HG03558 (cell line): ENCODE measurements around the gene ZFYVE16.
"Not testable (repeated sequence)": the region's sequence is repeated elsewhere in the genome, so short reads cannot be mapped to it uniquely, and the experiment has no call there.

Experiments
- ATAC-seq: cut with Tn5 transposase; IDR thresholded peaks from one replicate; pipeline ENCODE4 v1.9.1; 2021; ENCODE audit warnings: moderate number of reproducible peaks; ENCODE audit not compliant: unreplicated experiment; ENCODE audit errors: extremely low read depth

Gene ZFYVE16

DNA sequence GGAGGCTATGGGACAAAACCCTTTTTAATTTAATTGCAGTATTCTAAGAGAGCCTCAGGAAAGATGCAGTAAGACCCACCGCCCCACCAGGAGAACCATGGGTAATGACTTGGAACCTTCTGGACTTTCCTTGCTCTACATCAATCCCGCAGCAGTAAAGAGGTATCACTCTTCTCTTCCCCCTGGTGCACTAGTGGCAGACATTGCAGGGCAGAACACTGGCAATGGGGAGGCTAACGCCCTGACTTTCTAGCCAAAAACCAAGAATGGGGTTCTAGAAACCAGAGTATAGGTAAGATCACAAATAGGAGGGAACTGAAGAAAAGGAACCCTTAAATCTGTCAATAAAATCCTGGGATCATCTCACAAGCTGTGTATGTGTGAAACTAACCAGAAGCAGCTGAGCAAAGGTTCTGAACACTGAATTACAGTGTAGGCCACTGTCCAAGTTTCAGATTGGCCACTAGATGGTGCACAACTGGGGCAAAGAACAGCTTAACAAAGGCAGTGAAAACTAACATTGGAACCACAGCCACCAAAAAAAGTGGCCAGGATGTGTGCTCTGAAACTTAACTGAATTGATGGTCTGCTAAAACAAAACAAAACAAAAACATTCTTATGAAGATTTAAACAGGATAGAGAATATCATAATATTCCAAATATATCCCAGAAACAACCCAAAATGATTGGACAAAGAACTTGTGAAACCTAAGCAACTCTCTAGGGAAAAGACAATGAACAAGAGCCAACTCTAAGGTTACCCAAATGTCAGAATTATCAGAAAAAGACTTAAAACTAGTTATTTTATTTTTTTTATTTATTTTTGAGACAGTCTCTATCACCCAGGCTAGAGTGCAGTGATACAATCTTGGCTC lies 73.4 kb downstream of the ZFYVE16 start:
- no peak for ATAC-seq

DNA sequence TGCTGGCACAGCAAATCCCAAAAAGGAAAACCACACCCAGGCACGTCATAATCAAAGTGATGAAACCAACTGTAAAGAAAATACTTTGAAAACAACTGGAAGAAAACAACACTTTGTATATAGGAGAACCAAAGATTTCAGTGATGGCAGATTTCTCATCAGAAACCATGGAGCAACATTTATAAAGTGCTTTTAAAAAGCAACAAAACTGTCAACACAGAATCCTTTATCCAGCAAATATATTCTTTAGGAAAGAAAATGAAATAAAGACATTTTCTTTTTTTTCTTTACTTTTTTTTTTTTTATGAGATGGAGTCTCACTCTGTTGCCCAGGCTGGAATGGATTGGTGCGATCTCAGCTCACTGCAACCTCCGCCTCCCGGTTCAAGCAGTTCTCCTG lies 74.7 kb downstream of the ZFYVE16 start:
- ATAC-seq = no peak

DNA sequence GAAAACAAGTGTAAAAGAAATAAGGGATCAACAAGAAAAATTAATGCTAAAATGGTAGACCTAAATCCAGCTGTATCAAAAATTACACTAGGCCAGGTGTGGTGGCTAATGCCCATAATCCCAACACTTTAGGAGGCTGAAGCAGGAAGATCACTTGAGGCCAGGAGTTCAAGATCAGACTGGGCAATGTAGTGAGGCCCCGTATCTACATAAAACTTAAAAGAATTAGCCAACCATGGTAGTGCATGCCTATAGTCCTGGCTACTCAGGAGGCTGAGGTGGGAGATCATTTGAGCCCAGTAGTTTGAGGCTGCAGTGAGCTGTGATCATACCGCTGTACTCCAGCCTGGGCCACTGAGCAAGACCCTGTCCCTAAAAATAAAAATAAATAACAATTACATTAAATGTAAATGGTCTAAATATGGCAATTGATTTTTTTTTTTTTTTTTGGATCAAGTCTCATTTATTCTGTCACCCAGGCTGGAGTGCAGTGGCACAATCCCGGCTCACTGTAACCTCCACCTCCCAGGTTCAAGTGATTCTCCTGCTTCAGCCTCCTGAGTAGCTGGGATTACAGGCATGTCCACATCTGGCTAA lies 75.9 kb downstream of the ZFYVE16 start:
- no peak for ATAC-seq

DNA sequence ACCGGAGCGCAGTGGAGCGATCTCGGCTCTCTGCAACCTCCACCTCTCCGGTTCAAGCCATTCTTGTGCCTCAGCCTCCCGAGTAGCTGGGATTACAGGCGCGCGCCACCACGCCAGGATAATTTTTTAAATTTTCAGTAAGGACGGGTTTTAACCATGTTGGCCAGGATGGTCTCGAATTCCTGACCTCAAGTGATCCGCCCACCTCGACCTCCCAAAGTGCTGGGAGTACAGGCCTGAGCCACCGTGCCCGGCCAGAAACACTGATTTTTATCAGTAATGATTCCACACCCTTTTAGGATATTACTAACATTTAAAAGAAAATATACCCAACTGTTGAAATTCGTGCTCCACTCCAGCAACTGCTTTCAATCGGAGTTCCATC lies 79.6 kb downstream of the ZFYVE16 start:
- ATAC-seq = no peak

DNA sequence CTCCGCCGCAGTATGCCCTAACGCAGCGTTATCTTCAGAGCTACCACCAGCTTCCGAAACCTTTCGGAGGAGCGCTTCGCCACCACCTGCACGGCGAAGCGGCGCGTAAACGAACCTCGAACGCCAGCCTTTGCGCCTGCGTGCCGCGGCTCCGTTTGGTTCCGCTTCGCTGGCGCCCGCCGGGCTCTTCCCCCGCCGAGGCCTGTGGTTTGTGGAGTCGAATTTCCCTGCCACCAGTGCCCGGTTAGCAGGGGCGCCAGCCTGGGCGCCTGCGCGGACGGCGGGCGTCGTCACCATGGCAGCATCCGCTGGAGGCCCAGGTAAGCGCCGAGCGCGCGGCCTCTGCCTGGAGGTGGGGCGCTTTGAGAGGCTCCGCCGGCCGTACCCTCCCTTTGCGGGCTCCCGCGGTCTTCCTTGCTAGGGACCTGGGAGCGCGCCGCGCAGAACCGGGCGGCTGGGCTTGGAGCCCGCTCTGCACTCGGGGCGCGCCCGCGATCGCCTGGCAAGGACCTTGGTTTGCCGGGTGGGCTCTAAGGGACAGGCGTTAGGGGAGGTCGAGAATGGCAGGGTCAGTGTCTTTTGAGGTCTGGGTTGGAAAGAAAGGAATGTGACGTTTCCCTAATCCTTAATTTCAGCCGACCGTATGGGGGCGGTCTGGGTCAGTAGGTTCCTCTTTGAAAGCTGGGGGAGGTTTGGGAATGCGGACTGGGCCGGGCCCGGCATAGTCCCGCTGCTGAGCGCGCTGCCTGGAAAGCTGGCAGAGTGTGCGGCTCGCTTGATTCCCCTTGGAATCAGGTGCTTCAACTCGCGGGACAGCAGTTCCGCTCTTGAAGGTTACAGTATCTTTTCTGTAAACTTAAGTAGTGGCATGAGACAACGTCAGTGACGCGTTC lies 80.2 kb downstream of the ZFYVE16 start, which contains the start of gene FAM151B:
Gene FAM151B, plus strand, starts transcription at position 272 of the 893 bp plus-strand sequence. Its CDS starts 24 bp downstream, at position 296.
- ATAC-seq = peak; percentile 80

DNA sequence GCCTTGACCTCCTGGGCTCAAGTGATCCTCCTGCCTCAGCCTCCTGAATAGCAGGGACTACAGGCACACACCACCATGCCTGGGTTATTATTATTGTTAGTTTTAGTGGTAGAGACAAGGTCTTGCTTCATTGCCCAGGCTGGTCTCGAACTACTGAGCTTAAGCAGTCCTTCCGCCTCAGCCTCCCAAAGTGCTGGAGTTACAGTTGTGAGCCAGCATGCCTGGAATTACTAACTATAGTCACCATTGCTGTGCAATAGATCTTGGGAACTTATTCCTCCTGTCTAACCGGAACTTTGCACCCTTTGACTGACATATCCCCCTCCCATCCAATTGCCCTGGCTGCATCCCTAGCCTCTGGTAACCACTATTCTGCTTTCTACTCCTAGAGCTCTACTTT lies 83.4 kb downstream of the ZFYVE16 start:
- no peak for ATAC-seq

DNA sequence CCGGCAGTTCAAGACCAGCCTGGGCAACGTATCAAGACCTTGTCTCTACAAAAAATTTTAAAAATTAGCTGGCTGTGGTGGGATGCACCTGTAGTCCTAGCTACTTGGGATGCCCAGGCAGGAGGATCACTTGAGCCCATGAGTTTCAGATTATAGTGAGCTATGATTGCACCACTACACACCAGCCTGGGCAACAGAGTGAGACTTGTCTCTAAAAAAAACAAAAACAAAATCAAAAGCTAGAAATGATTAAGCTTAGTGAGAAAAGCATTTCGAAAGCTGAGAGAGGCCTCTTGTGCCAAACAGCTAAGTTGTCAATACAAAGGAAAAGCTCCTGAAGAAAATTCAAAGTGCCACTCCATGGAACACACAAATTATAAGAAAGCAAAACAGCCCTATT lies 84.9 kb downstream of the ZFYVE16 start:
- no peak for ATAC-seq

DNA sequence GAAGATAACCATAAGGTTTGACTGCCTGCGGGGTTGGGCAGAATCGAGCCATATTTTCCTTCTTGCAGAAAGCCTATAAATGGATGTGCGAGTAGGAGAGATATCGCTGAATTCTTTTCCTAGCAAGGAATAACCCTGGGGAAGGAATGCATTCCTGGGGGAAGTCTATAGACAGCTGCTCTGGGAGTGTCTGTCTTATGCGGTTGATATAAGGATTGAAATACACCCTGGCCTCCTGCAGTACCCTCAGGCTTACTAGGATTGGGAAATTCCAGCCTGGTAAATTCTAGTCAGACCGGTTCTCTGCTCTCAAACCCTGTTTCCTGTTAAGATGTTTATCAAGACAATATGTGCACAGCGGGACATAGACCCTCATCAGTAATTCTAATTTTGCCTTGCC lies 85.6 kb downstream of the ZFYVE16 start:
- ATAC-seq = not testable (repeated sequence)

DNA sequence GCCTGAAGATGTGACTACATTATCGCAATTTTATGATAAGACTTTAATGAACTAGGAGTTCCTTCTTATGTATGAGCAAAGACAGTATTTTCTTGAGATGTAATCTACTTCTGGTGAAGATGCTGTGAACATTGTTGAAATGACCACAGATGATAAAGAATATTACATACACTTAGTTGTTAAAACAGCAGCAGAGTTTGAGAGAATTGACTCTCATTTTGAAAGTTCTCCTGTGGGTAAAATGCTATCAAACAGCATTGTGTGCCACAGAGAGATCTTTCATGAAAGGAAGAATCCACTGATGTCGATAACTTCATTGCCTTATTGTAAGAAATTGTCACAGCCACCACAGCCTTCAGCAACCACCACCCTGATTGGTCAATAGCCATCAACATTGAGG lies 88.0 kb downstream of the ZFYVE16 start:
- ATAC-seq = no peak

DNA sequence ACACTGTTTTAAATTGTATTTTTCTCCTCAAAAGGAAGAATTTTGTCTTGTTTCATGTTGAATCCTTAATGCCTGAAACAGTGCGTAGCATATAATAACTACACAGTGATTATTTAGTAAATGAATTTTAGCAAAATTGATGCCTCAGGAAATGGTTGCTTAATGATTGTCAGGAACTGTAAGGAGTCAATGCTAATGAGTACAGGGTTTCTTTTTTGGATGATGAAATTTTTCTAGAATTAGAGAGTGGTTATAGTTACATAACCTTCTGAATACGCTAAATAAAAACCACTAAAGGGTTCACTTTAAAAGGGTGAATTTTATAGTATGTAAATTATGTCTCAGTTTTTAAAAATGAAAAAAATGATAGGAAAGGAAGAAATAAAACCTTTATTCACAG lies 94.9 kb downstream of the ZFYVE16 start:
- ATAC-seq = no peak

DNA sequence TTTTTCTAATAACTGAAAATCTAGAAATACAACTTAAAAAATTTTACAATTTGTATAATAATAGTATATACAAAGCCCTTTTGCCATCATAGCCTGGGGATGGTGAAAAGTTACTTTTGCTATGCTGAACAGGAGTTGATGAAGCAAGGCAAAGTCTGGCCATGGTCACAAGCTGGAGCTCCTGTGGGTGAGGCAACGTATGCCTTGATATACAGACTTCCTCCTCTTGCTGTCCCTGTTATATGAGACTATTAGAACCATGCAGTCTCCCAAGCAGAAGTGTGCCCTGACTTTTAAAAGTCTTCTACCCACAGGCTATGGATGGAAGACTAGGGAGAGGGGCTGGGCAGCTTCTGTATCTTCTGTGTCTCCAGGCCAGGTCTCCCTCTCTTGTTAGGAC lies 95.8 kb downstream of the ZFYVE16 start:
- ATAC-seq = no peak

DNA sequence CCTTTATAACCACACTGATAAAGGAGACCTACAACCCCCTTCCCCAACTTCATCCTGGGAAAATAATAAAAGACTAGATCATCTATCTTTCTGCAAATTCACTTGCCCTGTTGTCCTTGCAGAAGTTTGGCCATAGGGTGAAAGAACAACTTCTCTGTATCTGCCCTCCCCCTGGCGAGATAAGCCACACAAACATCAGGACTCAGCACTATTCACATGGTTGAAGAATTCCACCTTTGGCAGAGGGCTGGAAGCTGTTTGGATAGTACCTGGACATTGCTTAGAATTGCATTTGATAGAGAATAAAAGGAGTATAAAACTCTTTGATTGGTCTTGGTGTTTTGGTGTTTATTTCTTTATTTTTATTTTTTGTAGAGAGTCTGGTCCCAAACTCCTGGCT lies 97.0 kb downstream of the ZFYVE16 start:
- ATAC-seq = no peak

DNA sequence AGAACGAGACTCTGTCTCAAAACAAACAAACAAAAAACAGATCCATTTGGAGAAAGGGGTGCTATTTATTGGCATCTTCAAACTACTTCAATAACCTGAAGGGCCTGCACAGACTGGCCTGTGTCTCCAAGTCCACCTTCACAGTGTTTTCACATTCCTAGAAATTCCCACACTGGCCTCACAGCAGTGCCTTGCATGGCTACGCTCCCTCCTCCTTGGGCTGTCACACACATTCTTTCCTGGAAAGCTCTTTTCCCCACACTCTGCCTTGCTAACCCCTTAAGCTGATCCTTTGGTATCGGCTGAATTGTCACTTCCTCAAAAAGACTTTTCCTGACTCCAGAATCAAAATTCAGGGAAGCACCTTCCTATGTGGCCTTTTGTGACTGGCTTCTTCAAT lies 99.8 kb downstream of the ZFYVE16 start:
- ATAC-seq = no peak

DNA sequence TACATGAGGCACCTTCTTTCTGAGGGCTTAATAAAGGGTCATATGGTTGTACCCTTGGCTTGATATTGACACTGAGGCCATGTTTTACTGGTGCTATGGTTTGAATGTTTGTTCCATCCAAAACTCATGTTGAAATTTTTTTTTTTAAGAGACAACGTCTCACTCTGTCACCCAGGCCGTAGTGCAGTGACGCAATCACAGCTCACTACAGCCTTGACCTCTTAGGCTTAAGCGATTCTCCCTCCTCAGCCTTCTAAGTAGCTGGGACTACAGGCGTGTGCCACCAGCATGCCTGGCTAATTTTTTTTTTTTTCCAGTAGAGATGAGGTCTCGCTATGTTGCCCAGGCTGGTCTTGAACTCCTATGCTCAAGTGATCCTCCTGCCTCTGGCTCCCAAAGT lies 101.0 kb downstream of the ZFYVE16 start:
- no peak for ATAC-seq

DNA sequence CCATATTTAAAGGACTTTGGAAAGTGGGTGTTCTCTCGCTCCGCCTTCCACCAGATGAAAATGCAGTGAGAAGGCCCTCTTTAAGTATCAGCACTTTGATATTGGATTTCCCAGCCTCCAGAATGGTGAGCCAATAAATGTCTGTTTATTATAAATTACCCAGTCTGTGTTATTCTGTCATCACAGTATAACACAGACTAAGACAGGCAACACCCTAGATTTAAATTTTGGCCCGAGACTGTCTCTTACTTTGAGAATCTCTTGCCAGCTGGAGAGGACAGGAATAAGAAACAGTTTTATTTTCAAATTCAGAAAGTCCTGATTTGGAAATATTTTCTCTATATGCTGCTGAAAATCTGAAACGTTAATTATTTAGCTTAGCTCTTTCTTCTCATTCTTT lies 101.5 kb downstream of the ZFYVE16 start:
- no peak for ATAC-seq

DNA sequence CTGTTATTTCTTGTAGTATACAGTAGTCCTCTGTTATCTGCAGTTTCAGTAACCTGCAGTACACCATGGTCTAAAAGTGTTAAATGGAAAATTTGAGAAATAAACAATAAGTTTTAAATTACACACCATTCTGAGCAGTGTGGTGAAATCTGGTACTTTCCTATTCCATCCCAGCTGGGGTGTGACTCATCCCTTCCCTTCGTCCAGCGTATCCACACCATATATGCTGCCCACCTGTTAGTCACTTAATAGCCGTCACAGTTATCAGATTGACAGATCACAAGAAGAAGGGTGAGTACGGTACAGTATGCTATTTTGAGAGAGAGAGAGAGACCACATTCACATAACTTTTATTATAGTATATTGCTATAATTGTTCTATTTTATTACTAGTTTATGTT lies 109.0 kb downstream of the ZFYVE16 start:
- ATAC-seq = no peak
